ENCODE results near the gene GABBR2.

GRCh38 chr9:98410185-98410697 lies 298.5 kb downstream of the GABBR2 start:
- TF ChIP-seq GATA3 (IDR thresholded peaks at IDR 0.05; ENCODE audit: low read depth, low read length) (no peak), GATA2 (IDR thresholded peaks at IDR 0.05; ENCODE audit: low read depth, low read length) (0 out of 2 replicates have a peak, but pooled peaks have one; percentile 23)
